Myocyte (in vitro differentiated cells): ENCODE measurements around the gene MUC12. TPM values are rescaled to one million over a fixed set of nuclear protein-coding genes. Genes with fewer than 3 reads are reported as not detected.
"Not testable (repeated sequence)": the region's sequence is repeated elsewhere in the genome, so short reads cannot be mapped to it uniquely, and the experiment has no call there.

ENCODE experiments used
- DNase-seq: peaks from one replicate; pipeline ENCODE4 v3.0.0-alpha.2; 2012; ENCODE audit warnings: low read depth
- total RNA-seq: library from RNA; depleted of rRNA; stranded (reverse); fragments of >200 nt; gene quantifications from 2 replicates; pipeline ENCODE4 v1.2.3, GENCODE V29; 2014

MUC12 gene
- total RNA-seq, 1 donor from 2014 or later, result not detected

GRCh38 chr7:101058355-101058754 lies 89.0 kb downstream of the MUC12 start:
- DNase-seq, result peak; percentile 83

DNA sequence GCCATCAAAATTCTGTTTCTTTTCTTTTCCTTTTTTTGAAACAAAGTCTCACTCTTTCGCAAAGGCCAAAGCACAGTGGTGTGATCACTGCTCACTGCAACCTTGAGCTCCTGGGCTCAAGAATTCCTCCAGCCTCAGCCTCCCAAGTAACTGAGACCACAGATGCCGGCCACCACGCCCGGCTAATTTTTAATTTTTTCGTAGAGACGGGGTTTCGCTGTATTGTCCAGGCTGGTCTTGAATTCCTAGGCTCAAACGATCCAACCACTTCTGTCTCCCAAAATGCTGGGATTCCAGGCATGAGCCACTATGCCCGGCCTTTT lies 90.2 kb downstream of the MUC12 start:
- DNase-seq, result no peak

GRCh38 chr7:101060992-101061391 lies 91.6 kb downstream of the MUC12 start:
- no peak for DNase-seq

- DNase-seq, result not testable (repeated sequence)
Measured at GRCh38 chr7:101064176-101064550, 94.8 kb downstream of the MUC12 start.

DNA sequence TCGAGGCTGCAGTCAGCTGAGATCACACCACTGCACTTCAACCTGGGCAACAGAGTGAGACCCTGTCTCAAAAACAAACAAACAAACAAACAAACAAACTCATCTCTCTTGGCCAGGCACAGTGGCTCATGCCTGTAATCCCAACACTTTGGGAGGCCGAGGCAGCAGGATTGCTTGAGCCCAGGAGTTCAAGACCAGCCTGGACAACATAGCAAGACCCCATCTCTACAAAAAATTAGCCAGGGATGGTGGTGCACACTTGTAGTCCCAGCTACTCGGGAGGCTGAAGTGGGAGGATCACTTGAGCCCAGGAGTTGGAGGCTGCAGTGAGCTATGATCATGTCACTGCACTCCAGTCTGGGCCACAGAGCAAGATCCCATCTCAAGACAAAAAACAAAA lies 95.8 kb downstream of the MUC12 start:
- DNase-seq, result not testable (repeated sequence)

DNA sequence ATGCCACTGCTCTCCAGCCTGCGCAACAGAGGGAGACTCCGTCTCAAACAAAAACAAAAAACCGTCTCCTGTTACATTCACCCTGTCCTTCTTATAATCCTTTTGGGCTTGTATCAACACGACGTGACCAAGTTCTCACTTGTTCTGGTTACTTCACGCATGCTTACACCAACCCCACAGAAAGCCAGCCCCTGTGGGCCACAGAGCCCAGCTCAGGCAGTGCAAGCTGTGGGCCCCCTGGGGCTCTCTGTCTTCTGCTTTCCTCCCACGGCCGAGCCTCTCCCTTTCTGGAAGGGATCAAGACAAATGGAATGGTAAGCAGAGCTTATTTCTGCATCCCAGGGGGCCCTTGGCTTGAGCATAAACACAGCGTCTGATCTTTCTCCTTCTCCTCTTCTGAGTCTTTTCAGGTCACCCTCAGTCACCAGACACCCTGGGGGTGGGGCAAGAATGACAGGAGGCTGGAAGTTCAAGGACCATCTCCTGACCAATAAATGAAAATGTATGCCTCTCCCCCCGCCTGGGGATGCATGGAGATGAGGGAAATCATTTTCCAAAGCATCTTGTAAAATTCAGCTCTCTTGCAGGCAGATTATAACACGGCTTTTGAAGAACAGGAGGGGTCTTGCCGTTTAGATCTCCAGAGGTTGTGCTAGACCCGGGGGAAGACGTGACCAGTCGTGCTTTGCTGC lies 96.9 kb downstream of the MUC12 start:
- peak; percentile 21 for DNase-seq

GRCh38 chr7:101066833-101067177 lies 97.4 kb downstream of the MUC12 start:
- no peak for DNase-seq

DNA sequence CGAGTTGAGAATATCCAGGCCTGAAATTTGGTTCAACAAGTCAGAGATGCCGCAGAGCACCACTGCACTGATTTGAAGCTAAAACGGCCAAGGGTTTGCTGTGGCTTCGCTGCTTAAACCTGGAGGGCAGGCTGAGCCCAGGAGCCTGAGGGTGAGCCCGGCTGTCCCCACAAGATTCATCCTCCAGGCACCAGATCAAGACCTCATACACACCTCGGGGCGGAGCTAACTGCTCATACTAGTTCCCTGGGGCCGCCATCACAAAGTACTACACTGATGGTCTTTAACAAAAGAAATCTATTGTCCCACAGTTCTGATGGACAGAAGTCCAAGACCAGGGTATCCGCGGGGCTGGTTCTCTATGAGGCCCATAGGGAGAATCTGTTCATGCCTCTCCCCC lies 99.0 kb downstream of the MUC12 start:
- no peak for DNase-seq

Other genes with a start within 250 kb of the MUC12 start
- 0.16 and 0.88 TPM in 2 replicates for gene EPO, start 249.1 kb upstream of the MUC12 start, total RNA-seq
- 0.05 TPM in 1 of 2 replicates, not detected in the other for gene ZAN, start 236.0 kb upstream of the MUC12 start, total RNA-seq
- gene EPHB4, start 142.0 kb upstream of the MUC12 start, total RNA-seq, result 63.7 and 84.1 TPM in 2 replicates
- 13.4 and 23.8 TPM in 2 replicates for gene SLC12A9, start 116.9 kb upstream of the MUC12 start, total RNA-seq
- 94.2 and 99.3 TPM in 2 replicates for gene TRIP6, start 102.2 kb upstream of the MUC12 start, total RNA-seq
- gene SRRT, start 94.5 kb upstream of the MUC12 start, total RNA-seq, result 44.7 and 55.7 TPM in 2 replicates
- 8.5 and 14.3 TPM in 2 replicates for gene UFSP1, start 79.8 kb upstream of the MUC12 start, total RNA-seq
- gene ACHE, start 73.7 kb upstream of the MUC12 start, total RNA-seq, result 51.0 and 84.4 TPM in 2 replicates
- gene MUC3A, start 20.0 kb upstream of the MUC12 start, total RNA-seq, result not detected in 2 replicates
- gene MUC17, start 50.5 kb downstream of the MUC12 start, total RNA-seq, result not detected in 2 replicates
- 7.8 and 7.9 TPM in 2 replicates for gene TRIM56, start 115.9 kb downstream of the MUC12 start, total RNA-seq
- gene SERPINE1, start 157.5 kb downstream of the MUC12 start, total RNA-seq, result 26.6 and 31.9 TPM in 2 replicates
- 53.3 and 79.5 TPM in 2 replicates for gene AP1S1, start 184.9 kb downstream of the MUC12 start, total RNA-seq
- gene VGF, start 196.0 kb downstream of the MUC12 start, total RNA-seq, result not detected in 2 replicates
- not detected in 2 replicates for gene NAT16, start 210.7 kb downstream of the MUC12 start, total RNA-seq
- not detected in 2 replicates for gene MOGAT3, start 231.5 kb downstream of the MUC12 start, total RNA-seq
- gene PLOD3, start 248.0 kb downstream of the MUC12 start, total RNA-seq, result 59.0 and 60.8 TPM in 2 replicates
- gene ZNHIT1, start 248.6 kb downstream of the MUC12 start, total RNA-seq, result 103 and 116 TPM in 2 replicates